Coronary artery (tissue), 2 donors: ENCODE results near the gene TTYH3.

Experiments
- DNase-seq: peaks from one replicate; pipeline ENCODE4 v3.0.0-alpha.2; 2017; ENCODE audit warnings: low spot score
- H3K27ac ChIP-seq, 2 donors: fragments of 200-600 bp; sonication (generic); one replicate each; pipeline ENCODE4 v1.5.1; 2016 to 2019
- H3K4me3 ChIP-seq: fragments of 200-600 bp; sonication (generic); 2 replicates; pipeline ENCODE4 v1.5.1; 2016; ENCODE audit warnings: mild to moderate bottlenecking, moderate library complexity
- TF ChIP-seq, protein P1 (sequence below): fragments of 200-600 bp; sonication (generic); IDR thresholded peaks from one replicate; pipeline ENCODE4 v1.5.1; 2019; ENCODE audit warnings: antibody characterized with exemption

The TTYH3 gene

DNA sequence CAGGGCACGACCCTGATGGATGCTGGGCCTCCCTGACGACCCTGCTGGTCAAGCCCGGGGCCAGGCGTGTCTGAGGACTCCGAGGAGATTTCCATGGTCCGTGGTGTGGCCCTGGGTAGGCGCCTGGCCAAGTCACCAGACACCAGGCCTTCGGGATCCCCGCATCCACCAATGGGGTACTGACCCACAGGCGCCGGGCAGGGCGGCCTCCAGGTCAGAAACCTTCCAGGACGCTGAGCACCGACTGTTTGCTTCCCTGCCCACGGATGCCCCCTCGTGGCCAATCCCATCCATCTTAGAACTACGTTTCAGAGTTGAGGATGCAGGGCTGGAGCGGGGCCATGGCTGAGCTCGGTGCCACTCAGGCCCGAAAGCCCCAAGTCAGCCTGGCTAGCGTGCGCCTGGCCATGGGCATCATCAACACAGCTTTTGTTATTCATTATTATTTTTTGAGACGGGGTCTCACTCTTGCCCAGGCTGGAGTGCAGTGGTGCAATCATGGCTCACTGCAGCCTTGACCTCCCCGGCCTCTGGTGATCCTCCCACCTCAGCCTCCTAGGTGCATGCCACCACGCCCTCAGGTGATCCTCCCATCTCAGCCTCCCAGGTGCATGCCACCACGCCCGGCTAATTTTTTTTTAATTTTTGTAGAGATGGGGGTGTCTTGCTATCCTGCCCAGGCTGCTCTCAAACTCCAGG lies 49.2 kb downstream of the TTYH3 start:
- Histone ChIP-seq H3K27ac (no peak overlapping the region), H3K4me3 (no peak overlapping the region)
- TF ChIP-seq, protein P1, sequence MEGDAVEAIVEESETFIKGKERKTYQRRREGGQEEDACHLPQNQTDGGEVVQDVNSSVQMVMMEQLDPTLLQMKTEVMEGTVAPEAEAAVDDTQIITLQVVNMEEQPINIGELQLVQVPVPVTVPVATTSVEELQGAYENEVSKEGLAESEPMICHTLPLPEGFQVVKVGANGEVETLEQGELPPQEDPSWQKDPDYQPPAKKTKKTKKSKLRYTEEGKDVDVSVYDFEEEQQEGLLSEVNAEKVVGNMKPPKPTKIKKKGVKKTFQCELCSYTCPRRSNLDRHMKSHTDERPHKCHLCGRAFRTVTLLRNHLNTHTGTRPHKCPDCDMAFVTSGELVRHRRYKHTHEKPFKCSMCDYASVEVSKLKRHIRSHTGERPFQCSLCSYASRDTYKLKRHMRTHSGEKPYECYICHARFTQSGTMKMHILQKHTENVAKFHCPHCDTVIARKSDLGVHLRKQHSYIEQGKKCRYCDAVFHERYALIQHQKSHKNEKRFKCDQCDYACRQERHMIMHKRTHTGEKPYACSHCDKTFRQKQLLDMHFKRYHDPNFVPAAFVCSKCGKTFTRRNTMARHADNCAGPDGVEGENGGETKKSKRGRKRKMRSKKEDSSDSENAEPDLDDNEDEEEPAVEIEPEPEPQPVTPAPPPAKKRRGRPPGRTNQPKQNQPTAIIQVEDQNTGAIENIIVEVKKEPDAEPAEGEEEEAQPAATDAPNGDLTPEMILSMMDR = peak; percentile 56
- DNase-seq = peak; percentile 77

DNA sequence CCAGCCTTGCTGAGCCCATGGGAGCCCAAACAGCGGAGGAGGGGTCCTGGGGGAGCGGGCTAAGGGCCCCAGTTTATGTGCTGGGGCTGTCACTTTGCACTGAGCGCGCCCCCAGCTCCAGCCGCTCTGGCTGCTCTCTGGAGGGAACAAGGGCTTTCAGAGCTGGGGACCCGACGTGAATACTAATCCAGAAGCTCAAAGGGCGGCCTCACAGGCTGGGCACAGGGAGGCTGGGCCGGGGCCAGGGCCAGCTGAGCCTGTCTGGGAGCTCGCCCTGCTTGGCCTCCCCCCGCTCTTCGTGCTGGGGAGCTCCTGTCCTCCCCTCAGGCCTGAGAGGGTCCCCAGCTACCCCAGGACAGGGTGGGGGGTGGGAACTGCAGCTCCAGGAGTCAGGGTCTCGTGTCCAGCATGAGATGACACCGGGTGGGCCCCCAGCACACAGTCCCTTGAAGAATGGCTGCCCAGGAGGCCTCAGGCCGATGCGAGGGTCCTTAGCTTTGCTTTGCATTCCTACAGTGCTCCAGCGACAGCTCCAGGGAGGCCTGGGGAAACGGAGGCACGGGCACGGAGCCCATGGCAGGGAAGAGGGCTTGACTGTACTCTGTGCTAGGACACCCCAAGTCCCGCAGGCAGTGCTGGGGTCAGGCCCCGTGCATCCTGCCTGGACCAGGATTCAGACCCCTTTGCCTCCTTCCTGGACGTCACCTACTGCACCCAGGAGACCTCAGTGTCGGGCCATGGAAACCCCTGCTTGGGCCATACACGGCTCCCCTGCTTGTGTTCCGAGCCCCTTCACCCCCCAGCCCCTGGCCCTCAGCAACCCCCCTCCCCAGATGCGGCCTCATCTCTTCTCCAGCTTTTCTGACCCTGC lies 50.4 kb downstream of the TTYH3 start:
- TF ChIP-seq, protein P1 = no peak
- Histone ChIP-seq H3K27ac (no peak overlapping the region), H3K4me3 (no peak overlapping the region)
- DNase-seq = no peak

DNA sequence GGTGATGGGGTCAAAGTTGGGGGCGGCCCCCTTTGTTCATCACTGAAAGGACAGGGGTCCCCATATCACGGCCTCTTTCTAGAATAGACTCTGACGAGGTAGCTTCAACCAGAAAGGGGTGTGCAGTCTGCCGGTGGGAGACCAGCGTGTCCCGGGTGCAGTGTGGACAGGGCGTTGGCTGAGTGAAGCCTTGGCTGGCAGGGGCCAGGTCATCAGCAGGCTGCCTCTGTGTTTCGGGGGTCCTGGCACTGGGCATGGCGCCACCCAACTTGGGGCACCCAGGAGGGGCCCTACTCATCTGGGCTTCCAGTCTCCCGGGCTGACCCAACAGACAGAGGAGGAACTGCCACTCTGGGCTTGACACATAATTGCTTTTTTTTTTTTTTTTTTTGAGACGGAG lies 52.7 kb downstream of the TTYH3 start:
- Histone ChIP-seq H3K4me3 (no peak overlapping the region), H3K27ac (no peak overlapping the region)
- no peak for DNase-seq
- TF ChIP-seq, protein P1 = no peak

DNA sequence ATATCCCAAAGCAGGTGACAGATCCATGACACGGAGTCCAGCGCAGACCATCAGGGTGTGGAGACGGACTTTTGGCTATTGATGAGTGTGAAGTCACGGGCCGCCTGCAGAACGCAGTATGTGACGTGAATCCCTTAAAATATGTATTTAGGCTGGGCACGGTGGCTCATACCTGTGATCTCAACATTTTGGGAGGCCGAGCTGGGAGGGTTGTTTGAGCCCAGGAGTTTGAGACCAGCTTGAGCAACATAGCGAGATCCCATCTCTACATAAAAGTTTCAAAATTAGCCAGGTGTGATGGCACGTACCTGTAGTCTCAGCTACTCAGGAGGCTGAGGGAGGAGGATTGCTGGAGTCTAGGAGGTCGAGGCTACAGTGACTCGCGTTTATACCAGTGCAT lies 54.3 kb downstream of the TTYH3 start:
- no peak overlapping the region for H3K4me3 ChIP-seq
- TF ChIP-seq, protein P1 = no peak
- no peak overlapping the region for H3K27ac ChIP-seq
- DNase-seq = no peak

DNA sequence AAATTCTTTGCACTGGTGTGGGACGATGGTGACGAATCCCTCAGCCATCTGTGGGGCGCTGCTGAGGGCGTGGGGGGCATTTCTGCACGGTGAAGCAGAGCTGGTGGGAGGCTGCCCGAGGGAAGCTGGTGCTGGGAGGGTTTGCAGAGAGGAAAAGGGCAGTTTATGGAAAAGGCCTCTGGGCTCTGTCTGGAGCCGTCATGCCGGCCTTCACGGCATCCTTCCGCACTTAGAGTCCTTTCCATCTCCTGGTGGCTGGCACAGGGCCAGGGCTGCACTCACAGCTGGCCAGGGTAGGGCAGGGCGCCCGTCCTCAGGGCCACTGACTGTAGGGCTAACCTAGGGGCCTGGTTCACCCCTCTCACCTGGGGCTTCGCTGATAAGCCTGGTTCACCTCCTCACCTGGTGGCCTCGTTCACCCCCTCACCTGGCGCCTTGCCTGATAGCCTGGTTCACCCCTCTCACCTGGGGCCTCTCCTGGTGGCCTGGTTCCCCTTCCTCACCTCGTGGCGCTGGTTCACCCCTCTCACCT lies 55.6 kb downstream of the TTYH3 start:
- TF ChIP-seq, protein P1 = no peak
- Histone ChIP-seq H3K27ac (no peak overlapping the region), H3K4me3 (peak overlapping the region; percentile 68)
- no peak for DNase-seq

DNA sequence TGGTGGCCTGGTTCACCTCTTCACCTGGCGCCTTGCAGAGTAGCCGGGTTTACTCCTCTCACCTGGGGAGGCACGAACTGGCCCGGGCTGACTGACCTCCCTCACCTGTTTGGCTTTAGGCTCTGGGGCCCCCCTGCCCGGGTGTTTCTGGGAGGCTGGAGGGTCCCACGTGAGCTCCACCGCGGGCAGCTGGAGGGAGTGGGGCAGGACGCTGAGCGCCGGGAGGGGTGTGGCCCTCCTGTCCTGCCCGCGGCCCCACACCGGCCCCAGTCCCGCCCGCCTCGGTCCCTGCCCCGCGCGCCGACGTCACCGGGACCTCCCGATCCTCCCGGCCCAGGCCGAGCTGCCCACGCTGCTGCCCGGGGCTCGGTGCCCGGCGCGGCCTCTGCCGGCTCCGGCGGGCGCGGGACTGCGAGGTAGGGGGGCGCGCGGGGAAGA lies 56.1 kb downstream of the TTYH3 start, which contains the start of gene AMZ1:
TSS of gene AMZ1 (plus strand) at position 322 of the 438 bp plus-strand sequence. CDS start 12,250 bp downstream, outside the sequence.
- no peak within 1 kb of the TSS for H3K27ac ChIP-seq
- no peak for DNase-seq
- H3K4me3 ChIP-seq = peak within 1 kb of the TSS; percentile 68
- TF ChIP-seq, protein P1 = no peak
